ENCODE data around the gene SEPTIN12.

GRCh38 chr16:4776141-4776705 lies 11.9 kb downstream of the SEPTIN12 start:
- TF ChIP-seq CTCF (conservative IDR thresholded peaks at IDR 0.05; ENCODE audit: low read depth, low read length) (no peak), EZH2 (IDR thresholded peaks at IDR 0.05; ENCODE audit: borderline replicate concordance, low read depth, low read length, poor library complexity, severe bottlenecking) (no peak)

Data from A673 (cell line).